Right lung (tissue), 5 donors: ENCODE measurements around the gene NFILZ. TPM values are rescaled to one million over a fixed set of nuclear protein-coding genes. Genes with fewer than 3 reads are reported as not detected.
A peak's percentile ranks its signal among the peaks of the same experiment; 100 is the strongest.
"Not testable (repeated sequence)": the region's sequence is repeated elsewhere in the genome, so short reads cannot be mapped to it uniquely, and the experiment has no call there.

ENCODE experiments used
- DNase-seq, 2 donors: peaks; one replicate each; pipeline ENCODE4 v3.0.0-alpha.2; 2013
- polyA plus RNA-seq, 5 donors: library from polyadenylated mRNA; unstranded; fragments of 120-200 nt; gene quantifications; one replicate each; pipeline versions ENCODE4 v1.2.1 to v1.2.3, GENCODE V29; 2013; ENCODE audit warnings: inconsistent platforms in 1 of 5, low replicate concordance in 1 of 5; ENCODE audit not compliant: insufficient read length in 5 of 5, insufficient read depth in 1 of 5

NFILZ gene
- polyA plus RNA-seq, 5 donors = not detected

DNA sequence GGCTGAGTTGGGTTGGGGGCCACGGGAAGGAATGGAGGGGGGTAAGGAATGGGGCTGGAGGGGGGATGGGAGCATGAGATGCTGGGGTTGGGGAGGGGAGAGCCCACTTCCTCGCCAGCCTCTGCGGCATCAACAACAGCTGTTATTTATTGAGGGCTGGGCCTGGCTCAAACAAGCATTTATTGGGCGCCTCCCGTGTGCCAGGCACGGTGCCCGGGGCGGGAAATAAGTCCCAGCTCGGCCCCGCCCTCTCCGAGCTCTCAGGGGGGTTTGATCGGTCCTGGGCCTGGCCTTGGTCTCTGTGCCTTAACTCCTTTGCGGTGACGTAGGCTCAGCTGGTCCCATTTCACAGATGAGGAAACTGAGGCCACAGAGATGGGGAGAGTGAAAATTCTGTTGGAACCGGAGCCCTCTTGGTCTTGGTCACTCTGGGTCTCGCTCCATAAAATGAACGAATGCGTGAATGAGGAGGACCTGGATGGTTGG lies 19.0 kb upstream of the NFILZ start:
- DNase-seq = no peak

GRCh38 chr19:8611877-8612806 lies 18.3 kb upstream of the NFILZ start:
- DNase-seq = peak in 1 of 2 donors; percentile 23

- DNase-seq = no peak
Measured at GRCh38 chr19:8612807-8613171, 17.6 kb upstream of the NFILZ start.

DNA sequence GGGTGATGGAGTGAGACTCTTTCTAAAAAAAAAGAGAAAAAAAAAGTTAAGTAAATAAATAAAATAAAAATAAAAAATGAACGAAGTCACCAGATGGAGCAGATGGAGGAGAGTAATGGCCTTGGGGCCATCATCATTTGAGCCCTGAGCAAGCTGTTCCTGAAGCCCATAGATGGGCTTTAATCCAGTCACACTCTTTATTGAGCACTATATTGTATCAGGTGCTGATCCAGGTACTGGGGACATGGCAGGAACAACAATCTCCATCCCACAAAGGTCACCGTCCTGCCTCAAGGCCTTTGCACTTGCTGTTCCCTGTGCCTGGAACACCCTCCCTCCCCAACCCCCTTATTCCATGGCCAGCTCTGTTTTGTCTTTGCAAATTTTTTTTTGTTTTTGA lies 16.0 kb upstream of the NFILZ start:
- no peak for DNase-seq

DNA sequence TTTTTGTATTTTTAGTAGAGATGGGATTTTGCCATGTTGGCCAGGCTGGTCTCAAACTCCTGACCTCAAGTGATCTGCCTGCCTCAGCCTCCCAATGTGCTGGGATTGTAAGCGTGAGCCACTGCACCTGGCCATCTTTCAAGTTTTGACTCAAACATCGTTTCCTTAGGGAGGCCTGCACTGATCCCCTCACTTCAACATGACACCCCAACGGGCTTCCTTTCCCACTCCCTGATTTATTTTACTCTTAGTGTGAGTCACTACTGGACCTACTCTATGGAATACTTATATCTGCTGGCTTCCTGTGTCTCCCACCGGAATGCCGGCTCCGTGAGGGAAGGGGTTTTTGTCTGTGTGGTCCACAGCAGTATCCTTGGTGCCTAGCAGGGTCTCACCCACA lies 15.4 kb upstream of the NFILZ start:
- DNase-seq = no peak

DNA sequence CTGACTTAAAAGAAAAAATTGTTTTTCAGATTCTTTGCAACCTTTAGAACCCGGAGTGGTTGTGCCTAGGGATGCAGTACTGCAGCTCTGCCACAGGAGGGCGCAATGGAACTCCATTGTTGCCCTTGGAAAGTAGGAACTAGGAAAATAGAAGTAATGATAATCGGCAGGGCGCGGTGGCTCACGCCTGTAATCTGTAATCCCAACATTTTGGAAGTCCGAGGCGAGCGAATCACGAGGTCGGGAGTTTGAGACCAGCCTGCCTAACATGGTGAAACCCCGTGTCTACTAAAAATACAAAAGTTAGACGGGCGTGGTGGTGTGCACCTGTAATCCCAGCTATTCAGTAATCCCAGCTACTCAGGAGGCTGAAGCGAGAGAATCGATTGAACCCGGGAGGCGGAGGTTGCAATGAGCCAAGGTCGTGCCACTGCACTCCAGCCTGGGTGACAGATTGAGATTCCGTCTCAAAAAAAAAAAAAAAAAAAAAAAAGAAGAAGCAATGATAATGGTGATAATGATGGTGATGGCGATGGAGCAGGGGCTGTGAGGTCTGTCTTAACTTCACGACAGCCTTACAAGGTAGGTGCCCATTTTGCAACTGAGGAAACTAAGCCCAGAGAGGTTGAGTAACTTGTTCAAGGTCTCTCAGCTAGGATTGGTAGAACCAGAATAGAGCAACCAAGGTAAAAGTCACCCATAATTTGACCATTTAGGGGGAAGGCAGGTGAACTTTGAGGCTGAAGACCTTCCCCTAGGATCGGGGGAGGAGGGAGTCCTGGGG lies 14.4 kb upstream of the NFILZ start:
- DNase-seq = peak in 1 of 2 donors; percentile 42

DNA sequence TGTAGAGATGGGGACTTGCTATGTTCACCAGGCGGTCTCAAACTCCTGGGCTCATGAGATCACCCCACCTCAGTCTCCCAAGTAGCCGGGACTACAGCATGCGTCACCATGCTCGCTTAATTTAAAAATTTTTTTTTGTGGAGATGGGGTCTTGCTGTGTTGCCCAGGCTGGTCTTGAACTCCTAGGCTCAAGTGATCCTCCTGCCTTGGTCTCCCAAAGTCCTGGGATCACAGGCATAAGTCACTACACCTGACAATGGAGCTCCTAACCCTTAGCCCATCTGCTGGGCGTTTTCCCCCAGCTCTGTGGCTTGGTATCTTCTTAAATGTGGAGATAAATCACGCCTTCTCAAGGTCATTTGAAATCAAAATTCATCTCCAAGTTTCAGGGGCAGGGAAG lies 13.6 kb upstream of the NFILZ start:
- no peak for DNase-seq

DNA sequence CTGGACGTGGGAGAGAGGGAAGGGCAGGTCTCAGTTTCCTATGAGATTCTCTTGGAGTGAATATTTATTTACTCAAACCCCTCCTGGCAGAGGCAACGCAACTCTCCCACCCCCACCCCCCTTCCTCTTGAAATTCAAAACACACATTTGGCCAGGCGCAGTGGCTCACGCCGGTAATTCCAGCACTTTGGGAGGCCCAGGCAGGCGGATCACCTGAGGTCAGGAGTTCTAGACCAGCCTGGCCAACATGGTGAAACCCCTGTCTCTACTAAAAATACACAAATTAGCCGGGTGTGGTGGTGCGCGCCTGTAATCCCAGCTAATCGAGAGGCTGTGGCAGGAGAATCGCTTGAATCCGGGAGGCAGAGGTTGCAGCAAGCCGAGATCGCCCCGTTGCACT lies 13.1 kb upstream of the NFILZ start:
- not testable (repeated sequence) for DNase-seq

GRCh38 chr19:8617984-8618383 lies 12.4 kb upstream of the NFILZ start:
- no peak for DNase-seq

DNA sequence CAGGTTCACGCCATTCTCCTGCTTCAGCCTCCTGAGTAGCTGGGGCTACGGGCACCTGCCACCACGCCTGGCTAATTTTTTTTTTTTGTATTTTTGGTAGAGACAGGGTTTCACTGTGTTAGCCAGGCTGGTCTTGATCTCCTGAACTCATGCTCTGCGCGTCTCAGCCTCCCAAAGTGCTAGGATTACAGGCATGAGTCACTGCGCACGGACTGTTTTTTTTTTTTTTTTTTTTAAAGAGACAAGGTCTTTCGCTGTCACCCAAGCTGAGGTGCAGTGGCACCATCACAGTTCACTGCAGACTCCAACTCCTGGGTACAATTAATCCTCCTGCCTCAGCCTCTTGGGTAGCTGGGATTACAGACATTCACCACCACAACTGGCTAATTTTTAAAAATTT lies 11.7 kb upstream of the NFILZ start:
- DNase-seq = no peak

- not testable (repeated sequence) for DNase-seq
Measured at GRCh38 chr19:8622886-8623285, 7.5 kb upstream of the NFILZ start.

DNA sequence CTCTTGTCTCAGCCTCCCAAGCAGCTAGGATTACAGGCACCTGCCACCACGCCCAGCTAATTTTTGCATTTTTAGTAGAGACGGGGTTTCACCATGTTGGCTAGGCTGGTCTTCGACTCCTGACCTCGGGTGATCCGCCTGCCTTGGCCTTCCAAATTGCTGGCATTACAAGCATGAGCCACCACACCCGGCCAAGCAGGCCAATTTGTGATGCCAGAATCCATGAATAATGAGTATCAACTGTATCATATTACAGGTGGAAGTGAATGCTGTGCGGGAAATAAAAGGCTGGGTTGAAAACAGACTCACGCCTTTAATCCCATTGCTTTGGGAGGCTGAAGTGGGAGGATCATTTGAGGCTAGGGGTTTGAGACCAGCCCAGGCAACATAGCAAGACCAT lies 3.6 kb upstream of the NFILZ start:
- no peak for DNase-seq

DNA sequence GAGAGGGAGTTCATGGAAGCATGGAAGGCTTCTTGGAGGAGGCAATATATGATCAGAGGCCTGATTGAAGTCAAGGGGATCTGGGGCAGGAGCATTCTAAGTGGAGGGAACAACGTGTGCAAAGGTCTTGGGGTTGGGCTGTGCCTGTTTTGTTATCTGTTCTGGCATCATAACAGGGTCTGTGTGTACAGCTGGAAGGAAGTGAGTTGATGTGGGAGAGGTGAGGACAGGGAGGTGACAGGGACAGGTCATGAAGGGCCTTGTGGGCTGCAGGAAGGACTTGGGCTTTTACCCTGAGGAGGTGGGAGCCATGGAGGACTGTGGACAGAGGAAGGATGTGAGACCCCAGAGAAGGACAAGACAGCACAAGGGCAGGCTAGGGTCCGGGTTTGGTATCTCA lies 1.2 kb upstream of the NFILZ start:
- DNase-seq = no peak

GRCh38 chr19:8630796-8631424 lies 477 bp downstream of the NFILZ start:
- no peak for DNase-seq

DNA sequence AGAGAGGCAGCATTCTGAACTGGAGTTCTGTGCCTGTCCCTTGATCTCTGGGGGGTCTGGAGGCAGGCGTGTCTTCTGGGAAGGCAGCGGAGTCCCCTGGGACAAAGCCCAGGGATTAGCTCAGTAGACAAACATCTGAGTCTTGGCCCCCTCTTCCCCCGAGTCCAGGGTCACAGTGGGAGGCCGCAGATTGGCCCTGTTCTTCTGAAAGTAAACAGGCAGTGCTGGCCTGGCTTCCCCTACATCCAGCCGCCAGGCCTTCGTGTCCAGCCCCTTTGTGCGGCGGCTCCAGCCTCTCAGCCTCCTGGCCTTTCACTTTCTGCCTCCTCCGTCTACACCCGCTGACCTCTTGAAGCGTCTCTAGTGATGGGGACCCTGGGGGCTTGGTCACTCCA lies 989 bp downstream of the NFILZ start:
- DNase-seq = peak in 1 of 2 donors; percentile 52

DNA sequence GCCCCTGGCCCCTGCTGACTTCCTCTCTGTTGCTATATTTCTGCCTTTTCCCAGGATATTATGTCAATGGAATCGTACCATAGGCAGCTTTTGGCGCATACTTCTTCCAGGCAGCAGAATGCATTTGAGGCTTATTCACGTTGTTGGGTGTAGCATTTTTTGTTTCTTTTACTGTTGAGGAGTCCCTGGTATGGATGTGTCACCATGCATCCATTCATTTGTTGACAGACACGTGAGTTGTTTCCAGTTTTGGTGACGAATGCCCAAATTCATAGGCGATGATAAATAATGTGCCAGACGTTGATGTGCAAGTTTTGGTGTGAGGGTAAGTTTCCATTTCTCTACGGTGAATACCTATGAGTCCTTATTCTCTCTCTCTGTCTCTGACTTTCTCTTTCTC lies 5.0 kb downstream of the NFILZ start:
- no peak for DNase-seq

DNA sequence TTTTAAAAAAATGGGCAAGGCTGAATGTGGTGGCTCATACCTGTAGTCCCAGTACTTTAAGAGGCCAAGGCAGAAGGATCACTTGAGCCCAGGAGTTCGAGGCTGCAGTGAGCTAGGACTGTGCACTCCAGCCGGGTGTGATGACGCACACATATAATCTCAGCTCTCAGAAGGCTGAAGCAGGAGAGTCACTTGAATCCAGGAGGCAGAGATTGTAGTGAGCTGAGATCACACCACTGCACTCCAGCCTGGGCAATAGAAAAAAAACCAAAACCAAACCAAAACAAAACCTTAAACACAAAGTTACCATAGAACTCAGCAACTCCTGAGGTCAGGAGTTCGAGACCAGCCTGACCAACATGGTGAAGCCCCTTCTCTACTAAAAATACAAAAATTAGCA lies 6.6 kb downstream of the NFILZ start:
- DNase-seq = not testable (repeated sequence)

DNA sequence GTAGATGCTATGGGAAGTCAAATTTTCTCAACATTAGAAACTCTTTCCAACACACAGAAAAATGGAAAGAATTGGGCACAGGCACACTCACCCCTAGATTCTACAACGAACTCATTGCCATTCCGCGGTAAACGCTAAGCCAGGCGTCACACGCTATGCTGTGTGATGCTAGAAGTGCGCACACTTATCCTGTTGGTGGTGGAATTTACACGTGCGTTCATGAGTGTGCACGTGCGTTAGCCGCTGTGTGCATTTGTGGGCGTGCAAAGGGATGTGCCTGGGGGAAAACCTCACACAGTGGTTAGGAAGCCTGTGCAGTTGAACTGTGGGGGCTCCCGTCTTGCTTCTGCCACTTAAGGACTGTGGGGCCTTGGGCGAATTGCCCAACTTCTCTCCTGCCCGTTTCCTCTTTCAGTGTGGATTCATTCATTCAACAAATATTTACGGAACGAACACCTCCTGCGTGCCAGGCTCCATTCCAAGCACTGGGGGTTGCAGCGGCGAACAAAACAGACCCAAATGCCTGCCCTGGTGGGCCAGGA lies 7.7 kb downstream of the NFILZ start:
- DNase-seq = peak in 1 of 2 donors; percentile 8

DNA sequence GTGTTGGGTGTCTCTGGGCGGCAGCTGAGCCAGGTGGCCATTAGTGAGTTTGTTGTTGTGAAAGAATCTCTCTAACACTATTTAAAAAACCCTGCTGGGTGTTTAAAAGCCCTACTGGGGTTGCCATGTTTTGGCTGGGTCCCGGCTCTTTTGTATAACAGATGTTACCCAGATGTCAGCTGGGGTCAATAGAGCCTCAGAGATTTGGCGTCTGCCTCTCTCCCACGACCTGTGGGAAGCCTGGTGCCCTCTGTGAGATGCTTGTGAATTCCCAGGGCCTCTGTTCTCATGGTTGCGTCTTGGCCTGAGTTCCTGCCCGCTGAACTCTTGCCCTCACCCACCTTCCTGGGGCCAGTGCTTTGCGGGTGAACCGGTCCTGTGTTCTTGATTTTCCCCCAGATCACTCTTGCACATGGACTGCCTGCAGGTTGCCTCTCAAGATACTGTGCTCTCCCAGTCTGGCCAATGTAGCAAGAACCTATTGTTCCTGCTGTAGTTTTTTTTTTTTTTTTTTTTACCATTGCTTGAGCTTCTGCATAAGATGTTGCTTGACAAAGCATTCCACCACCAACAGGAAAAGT lies 9.5 kb downstream of the NFILZ start:
- no peak for DNase-seq

DNA sequence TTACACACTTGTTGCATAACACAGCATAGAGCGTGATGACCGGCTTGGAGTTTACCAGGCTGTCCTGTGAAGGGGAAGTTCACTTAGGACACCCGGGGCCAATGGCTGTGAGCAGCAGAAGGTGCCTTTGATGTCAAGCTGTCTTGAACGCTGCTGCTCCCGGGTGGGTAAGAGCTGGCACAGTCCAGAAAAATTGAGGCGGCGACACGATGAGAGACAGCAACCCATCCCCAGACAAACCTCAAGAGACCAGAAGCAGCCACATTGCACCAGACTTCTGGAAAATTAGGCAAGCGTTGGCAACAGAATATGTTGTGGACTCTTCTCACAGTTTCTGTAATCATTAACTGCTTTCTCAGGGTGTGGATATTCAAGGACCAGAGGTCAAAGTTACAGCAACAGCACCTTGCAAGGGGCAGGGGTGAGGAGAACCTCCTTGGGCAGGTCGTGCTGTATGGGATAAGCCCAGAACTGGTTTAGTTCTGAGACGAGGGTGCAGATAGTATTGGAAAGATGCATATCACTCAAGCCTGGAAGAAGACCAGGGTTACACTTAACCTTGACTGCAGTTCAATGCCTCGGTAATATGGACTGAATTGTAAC lies 10.1 kb downstream of the NFILZ start:
- DNase-seq = no peak

- DNase-seq = no peak
Measured at GRCh38 chr19:8641221-8641907, 10.9 kb downstream of the NFILZ start.
